ENCODE measurements around the gene GBE1. TPM values are rescaled to one million over a fixed set of nuclear protein-coding genes. Genes with fewer than 3 reads are reported as not detected.
A peak's percentile ranks its signal among the peaks of the same experiment; 100 is the strongest.

Gene GBE1
- total and polyA plus RNA-seq, 11 donors: 32.3 to 204 (median 95.9) TPM

GRCh38 chr3:81707996-81708395 lies 53.4 kb downstream of the GBE1 start:
- no peak overlapping the region for H3K4me3 ChIP-seq
- H3K36me3 ChIP-seq: peaks cover 0 to 18% (median 0%) of the 10 kb centered on the region in 9 donors
- intact Hi-C loops (cut with DNase I): loop anchor here in 1 of 10 donors (5.0 kb wide), 1 partner anchor 34 kb away; no protein-coding TSS in a partner anchor
- no peaks in the 10 kb centered on the region for H3K9me3 ChIP-seq
- ATAC-seq (no peak), DNase-seq (no peak)
- H3K4me1 ChIP-seq: peaks cover 0 to 33% (median 17%) of the 10 kb centered on the region in 12 donors
- no peak for TF ChIP-seq POLR2A (IDR thresholded peaks at IDR 0.05)
- TF ChIP-seq CTCF (IDR thresholded peaks at IDR 0.05): no peak
- no peaks in the 10 kb centered on the region for H3K27me3 ChIP-seq
- H3K27ac ChIP-seq: peak overlapping the region in 1 of 12 donors; percentile 47

GRCh38 chr3:81702126-81702525 lies 59.3 kb downstream of the GBE1 start:
- no peak for TF ChIP-seq POLR2A (IDR thresholded peaks at IDR 0.05)
- no peak for TF ChIP-seq CTCF (IDR thresholded peaks at IDR 0.05)
- peaks cover 0 to 15% (median 7%) of the 10 kb centered on the region in 12 donors for H3K4me1 ChIP-seq
- DNase-seq (no peak), ATAC-seq (no peak)
- peaks cover 0 to 39% (median 8%) of the 10 kb centered on the region in 9 donors for H3K36me3 ChIP-seq
- intact Hi-C loops (cut with DNase I): no loop called here
- H3K4me3 ChIP-seq: no peak overlapping the region
- H3K27me3 ChIP-seq: no peaks in the 10 kb centered on the region
- WGBS, 4 donors: 62 to 76% (median 68%) methylated on average over 2 of the region's 2 CpGs
- no peak overlapping the region for H3K27ac ChIP-seq
- no peaks in the 10 kb centered on the region for H3K9me3 ChIP-seq

- no peak for ATAC-seq
- TF ChIP-seq POLR2A (IDR thresholded peaks at IDR 0.05) (no peak), CTCF (IDR thresholded peaks at IDR 0.05) (no peak)
- peaks cover 0 to 37% (median 8%) of the 10 kb centered on the region in 9 donors for H3K36me3 ChIP-seq
- WGBS, 4 donors: 89 to 95% (median 92%) methylated on average over 8 of the region's 8 CpGs
- no peak overlapping the region for H3K4me3 ChIP-seq
- intact Hi-C loops (cut with DNase I): no loop called here
- DNase-seq: no peak
- H3K9me3 ChIP-seq: no peaks in the 10 kb centered on the region
- H3K27me3 ChIP-seq: no peaks in the 10 kb centered on the region
- no peaks in the 10 kb centered on the region for H3K4me1 ChIP-seq
- H3K27ac ChIP-seq: no peak overlapping the region
Measured at GRCh38 chr3:81699536-81700320, 61.7 kb downstream of the GBE1 start.

GRCh38 chr3:81696090-81696489 lies 65.4 kb downstream of the GBE1 start:
- no peaks in the 10 kb centered on the region for H3K27me3 ChIP-seq
- no peak for TF ChIP-seq POLR2A (IDR thresholded peaks at IDR 0.05)
- TF ChIP-seq CTCF (IDR thresholded peaks at IDR 0.05): no peak
- no peaks in the 10 kb centered on the region for H3K9me3 ChIP-seq
- no peak overlapping the region for H3K27ac ChIP-seq
- intact Hi-C loops (cut with DNase I): no loop called here
- DNase-seq: no peak
- H3K4me3 ChIP-seq: no peak overlapping the region
- no peak for ATAC-seq
- 78 to 89% (median 88%) methylated on average over 3 of the region's 3 CpGs for WGBS, 4 donors
- H3K36me3 ChIP-seq: peaks cover 0 to 22% (median 8%) of the 10 kb centered on the region in 9 donors
- H3K4me1 ChIP-seq: peaks cover 0 to 9% (median 0%) of the 10 kb centered on the region in 12 donors
